ENCODE measurements around the gene PRKG1.
"Not testable (repeated sequence)": the region's sequence is repeated elsewhere in the genome, so short reads cannot be mapped to it uniquely, and the experiment has no call there.

PRKG1 gene

DNA sequence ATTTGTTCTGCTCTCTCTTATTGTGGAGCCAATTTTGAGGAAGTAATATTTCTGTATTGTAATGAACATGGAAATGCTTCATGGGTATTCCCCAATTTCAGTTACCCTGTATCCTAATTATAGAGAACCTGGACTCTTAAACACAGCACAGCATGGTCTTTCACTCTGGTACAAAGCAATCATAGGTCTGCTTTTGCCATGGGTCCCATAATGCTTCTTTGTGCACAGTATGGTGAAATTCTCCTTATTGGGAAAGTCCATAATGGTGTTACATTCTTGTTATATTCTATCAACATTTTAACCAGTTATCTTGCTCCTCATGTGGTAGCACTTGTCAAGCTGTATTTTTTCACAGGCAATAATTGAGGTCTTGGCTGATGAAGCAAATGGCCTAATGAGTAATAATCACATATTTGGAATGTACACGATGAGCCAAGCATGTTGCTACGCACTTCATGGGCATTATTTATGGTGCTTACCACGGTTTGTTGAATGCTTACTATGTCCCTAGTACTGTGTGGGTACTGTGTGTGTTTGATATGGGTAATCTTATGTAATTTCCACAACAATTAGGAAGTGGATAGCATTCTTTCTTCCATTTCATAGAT lies 42.9 kb downstream of the PRKG1 start:
- no peak for DNase-seq (ENCODE audit: low read depth)

DNA sequence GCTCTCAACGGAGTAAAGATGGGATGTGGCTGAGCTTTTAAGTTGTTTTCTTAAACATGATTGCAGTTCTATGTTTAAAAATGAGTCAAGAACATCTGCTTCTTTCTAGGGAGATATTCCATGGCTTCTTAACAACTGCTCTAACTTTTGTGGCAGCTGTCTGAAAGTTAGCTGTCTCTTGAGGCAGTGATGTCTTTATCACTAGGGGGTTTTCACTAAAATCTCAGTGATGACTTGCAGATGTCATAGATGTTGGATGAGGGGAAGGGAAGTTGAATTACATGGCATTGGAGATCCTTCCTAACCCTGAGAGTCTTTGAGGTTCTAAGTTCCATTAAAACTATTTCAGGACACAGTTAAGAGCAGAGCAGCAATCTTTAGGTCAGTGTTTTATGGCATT lies 43.5 kb downstream of the PRKG1 start:
- no peak for DNase-seq (ENCODE audit: low read depth)

DNA sequence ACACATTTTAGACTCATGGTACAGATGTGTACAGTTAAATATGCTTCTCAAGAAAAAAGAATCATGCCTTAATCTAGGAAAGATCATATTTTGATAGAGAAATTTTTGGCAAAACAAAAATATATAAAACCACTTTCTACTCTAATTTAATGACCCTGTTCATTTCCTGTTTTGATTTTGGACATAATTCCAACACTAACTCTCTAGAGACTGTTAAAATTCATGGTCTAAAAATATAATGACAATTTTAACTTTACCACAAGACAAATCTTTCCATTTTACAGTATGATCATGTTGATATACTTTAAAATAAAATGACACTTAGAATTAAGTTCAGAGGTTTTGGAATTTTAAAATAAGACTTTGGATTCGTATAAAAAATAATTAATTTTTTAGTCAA lies 45.2 kb downstream of the PRKG1 start:
- no peak for DNase-seq (ENCODE audit: low read depth)

DNA sequence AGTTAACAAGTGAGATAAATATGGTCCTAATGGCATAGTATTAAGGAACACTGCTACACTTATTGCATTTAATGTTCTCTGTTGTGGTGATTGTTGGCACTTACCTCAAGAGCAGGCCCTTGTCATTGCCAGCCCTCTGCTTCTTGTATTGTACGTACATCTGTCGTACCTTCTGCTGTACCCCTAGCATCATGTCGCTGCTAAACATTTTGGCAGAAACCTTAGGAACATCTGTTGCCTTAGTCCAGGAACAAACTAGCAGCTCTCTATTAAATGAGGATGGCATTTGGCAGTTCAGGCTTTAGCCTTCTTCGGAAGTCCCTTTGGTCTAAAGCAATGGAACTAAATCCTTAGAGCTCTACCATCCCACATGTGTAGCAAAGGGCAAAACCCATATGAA lies 47.6 kb downstream of the PRKG1 start:
- DNase-seq (ENCODE audit: low read depth) = no peak

DNA sequence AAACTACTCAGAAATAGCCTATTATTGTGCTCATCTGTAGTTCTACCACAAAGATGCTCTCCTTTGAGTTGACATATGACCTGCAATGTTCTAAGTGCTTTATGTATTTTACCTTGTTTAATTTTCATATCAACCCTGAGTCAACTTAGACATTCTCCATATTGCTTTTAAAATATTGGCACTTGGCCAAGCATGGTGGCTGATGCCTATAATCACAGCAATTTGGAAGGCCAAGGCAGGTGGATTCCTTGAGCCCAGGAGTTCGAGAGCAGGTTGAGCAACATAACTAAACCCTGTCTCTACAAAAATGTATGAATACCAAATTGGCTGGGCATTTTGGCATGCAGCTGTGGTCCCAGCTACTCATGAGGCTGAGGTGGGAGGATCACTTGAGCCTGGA lies 50.6 kb downstream of the PRKG1 start:
- DNase-seq (ENCODE audit: low read depth) = no peak

DNA sequence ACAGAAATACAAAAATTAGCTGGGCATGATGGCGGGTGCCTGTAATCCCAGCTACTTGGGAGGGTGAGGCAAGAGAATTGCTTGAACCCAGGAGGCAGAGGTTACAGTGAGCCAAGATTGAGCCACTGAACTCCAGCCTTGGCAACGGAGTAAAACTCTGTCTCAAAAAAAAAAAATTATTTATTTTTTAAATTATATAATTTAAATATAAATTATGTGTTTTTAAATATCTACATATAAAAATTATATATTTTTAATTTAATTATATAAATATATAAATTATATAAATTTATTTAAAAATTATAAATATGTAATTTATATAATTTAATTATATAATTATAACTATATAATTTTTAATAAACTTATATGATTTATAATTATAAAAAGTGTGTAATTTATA lies 51.2 kb downstream of the PRKG1 start:
- no peak for DNase-seq (ENCODE audit: low read depth)

DNA sequence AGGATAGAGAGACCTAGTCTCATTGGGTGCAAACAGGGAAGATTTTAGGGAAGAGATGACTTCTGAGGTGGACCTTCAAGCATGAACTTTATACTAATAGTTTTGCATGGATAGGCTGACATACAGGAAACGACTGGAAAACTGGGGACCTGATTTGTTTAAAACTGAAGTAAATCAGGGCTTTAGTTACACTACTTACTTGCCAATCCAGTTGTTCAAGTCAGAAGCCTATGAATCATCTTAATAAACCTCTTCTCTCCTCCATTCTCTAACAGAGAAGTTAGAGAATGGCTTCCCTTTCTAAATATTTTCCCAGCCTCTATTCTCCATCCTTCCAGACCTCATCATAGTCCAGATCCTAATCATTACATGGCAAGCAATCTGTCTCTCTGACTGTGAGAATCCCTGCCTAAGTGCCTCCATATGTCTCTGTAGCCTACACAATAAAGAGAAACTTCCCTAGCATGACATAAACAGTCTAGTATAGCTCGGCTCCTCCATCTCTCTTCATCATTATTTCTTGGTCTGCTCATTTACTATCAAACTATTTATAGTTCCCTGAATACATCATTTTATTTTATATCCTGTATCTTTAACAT lies 55.8 kb downstream of the PRKG1 start:
- DNase-seq (ENCODE audit: low read depth) = no peak

DNA sequence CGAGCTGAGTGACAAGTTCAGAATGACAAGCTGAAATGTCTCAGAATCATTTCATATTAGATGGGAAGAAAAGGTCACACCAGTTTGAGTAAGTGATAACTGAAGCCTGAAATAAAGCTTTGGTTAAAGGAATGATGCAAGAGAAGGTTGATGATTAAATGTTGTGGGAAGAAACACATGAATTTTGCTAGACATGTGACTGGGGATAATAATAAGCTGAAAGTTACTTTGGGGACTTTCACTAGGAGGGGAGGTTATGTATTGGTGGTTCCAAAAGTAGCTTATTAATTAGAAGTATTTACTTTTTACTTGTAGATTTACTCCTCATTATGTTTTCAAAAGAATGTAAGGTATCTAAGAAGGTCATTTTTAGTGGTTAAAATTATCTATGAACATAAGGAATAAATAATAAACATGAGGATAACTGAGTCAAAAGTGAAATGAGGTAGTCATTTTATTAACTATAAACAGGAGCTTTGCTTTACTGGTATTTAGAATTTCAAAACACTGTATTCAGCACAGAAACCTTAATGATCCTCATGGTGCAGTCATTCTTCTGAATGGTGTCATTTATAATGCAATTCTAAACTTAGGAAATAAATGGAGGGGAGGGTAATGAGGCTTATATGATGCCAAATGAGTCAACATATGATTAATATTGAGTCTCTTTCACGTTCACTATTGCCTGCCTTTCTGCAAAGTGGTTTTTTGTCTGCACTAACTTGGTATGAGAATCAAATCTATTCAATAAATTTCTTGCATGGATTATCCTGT lies 63.7 kb downstream of the PRKG1 start:
- no peak for DNase-seq (ENCODE audit: low read depth)

DNA sequence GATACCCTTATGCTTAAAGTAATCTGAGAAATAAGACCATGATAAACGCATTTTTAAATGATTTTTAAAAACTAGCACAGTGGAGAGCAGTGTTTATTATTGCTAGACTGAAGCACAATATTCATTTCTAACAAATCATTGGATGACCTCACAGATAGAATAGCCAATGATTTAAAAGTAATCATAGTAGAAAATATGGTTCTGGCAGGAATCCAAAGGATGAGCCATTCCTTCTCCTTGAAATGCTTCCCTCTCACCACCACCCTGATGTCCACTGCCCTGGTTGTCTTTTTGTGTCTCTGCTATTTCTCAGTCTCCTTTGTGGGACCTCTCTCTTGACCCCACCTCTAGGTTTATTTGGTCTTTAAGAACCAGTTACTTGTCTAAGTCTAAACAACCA lies 64.9 kb downstream of the PRKG1 start:
- DNase-seq (ENCODE audit: low read depth) = no peak

DNA sequence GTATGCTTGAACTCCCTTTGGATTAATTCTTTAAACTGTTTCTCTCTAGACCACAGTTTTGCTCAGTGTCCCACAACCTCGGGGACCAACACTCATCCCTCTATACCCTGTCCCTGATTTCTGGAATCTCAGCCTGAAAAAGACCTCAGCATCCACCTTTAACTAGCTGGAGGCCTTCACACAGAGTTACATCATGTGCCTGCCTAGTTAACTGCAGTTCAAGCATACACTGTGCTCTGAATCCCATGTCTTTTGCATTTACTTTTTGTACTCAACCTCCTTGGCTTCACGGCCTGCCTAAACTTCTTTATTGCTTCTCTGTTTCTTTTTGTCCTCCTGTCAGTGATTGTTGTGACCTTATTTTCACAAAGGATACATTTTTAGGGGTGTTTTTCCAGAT lies 66.7 kb downstream of the PRKG1 start:
- no peak for DNase-seq (ENCODE audit: low read depth)

DNA sequence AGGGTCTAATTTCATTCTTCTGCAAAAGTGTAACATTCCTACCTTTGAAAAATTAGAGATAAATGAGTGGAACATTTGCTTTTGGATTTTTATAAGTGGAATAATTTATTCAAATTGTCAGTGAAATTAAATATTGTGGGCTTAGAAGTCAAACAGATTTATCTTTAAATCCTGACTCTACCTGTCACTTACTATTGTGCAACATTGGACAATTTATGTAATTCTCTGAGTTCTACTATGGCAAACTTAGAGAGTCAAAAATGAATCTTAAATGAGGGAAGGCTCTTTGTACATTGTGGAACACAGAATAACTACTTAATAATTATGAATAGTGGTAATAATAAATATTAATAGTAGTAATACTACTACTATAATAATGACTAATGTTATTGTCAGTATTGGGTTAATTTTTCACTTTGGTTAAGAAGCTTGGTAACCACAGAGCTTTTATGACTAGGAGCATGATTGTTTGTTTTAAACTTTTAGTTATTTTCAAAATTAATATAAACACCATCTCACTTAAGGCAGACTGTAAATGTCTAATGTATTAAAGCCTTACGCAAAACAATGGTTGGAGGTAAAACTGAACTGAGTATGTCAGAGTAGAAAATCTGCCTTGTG lies 70.0 kb downstream of the PRKG1 start:
- DNase-seq (ENCODE audit: low read depth) = no peak

DNA sequence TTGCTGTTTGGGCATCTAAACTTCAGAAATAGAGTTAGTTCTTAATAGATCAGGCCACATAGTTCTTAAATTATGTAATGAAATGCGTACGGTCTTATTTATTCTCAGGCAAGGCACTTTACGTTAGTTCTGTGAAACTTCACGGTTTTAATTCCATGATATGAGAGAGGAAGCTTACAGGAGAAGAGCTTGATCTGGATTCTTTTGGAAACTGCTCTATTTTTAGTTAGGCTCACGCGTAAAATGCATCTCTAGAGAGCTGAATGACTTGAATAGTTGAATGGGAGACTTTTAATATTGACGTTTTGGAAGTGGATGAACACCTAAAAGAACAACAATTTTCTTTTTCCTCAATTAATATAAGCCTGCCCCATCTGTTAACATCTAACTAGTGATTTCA lies 71.1 kb downstream of the PRKG1 start:
- no peak for DNase-seq (ENCODE audit: low read depth)

DNA sequence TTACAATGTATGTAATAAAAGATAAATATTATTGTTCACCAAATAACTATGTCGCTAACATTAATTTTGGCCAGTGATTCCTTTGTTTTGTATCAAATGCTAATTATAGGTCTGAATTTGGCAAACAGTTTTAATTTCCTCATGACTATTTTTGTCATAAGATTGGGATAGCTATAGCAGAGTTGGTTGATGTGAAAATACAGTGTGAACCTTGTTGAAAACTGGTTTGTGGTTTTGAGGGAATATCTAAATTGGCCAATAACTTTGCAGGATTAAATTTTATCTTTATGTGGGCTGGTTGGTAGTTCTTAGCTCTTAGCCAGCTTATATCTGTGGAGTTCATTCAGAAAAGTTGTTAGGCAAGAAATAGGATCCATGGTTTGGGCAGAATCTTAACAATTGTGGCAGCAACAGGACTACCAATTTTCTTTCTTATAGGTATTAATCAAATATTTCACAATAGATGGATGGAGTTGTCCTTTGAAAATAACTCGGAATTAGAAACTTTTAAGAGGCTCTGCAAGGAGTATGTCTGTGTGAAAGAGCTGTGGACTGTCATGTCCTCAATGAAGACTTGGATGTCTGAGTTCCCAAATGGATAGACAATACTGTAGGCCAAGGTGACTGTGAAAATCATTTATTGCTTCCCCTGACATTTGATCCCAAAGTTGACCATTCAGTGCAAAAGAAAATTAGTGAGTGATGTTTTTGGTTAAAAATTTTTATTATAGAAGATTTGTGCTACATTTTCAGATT lies 73.5 kb downstream of the PRKG1 start:
- DNase-seq (ENCODE audit: low read depth) = no peak

DNA sequence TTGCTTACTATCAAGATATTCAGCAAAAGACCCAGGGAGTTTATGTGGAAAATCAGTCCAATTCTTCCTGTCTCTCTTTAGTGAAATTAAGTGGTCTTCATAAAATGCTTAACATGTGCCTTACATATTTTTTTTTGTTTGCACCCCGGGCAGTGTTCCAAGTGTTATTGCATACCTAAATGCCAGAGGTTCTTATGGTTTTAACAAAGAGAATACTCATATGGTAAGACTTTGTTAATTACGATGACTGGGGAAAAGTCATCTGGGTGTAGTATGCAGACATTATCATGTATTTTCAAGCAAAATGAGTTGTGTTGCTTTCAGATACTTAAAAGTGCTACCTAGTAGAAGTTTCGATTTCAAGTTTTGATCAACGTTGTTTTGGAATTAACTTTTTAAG lies 82.6 kb downstream of the PRKG1 start:
- no peak for DNase-seq (ENCODE audit: low read depth)

DNA sequence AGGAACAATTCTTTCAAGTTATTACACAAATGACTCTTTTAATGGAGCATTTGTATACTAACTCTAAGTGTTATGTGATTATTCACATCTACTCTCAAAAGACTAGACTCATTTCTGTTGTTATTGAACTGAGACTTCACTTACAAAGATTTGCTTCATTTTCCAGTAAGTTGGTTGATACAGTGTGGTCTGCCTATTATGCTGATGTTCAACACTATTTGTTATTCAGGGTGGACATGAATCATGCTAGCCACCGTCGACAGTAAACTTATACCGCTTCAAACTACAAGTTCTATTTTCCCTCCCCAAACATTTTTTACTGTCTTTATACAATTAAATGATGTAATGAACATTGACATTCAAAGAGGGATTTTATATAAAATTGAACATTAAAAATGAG lies 84.5 kb downstream of the PRKG1 start:
- DNase-seq (ENCODE audit: low read depth) = no peak

DNA sequence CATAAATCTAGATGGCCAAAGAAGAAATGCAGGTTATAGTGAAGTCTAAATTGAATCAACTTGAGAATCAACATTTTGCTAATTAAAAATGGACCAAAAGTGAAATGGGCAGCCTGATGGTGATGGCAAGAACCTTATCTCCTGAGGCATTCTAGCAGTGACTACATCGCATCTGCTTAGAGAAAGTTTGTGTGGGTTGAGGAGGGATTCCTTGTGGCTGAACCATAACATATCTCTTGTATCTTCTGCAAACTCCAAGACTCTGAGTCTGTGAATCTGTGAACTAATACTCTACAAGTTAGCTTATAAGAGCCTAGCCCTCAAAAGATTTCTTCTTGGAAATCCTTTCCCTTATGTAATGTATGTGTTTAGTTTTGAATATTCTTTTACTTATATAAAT lies 85.6 kb downstream of the PRKG1 start:
- DNase-seq (ENCODE audit: low read depth) = no peak

DNA sequence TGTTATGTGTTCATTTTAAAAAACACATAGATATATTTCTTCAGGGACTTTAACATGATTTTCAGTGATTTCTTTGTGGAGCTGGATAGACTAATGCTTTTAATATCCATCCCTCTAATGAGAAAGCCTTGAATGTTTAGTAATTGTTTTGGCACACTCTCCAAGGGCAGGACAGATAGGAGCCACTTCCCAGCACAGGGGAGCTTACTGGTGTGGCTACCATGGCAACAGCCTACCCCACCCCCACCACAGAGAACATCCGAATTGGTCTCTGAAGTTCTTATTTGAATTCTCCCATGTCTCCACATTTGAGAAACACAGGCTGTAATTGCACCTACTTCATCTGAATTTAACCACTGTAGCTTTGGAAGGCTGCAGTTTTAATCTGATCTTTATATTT lies 87.7 kb downstream of the PRKG1 start:
- DNase-seq (ENCODE audit: low read depth) = no peak

DNA sequence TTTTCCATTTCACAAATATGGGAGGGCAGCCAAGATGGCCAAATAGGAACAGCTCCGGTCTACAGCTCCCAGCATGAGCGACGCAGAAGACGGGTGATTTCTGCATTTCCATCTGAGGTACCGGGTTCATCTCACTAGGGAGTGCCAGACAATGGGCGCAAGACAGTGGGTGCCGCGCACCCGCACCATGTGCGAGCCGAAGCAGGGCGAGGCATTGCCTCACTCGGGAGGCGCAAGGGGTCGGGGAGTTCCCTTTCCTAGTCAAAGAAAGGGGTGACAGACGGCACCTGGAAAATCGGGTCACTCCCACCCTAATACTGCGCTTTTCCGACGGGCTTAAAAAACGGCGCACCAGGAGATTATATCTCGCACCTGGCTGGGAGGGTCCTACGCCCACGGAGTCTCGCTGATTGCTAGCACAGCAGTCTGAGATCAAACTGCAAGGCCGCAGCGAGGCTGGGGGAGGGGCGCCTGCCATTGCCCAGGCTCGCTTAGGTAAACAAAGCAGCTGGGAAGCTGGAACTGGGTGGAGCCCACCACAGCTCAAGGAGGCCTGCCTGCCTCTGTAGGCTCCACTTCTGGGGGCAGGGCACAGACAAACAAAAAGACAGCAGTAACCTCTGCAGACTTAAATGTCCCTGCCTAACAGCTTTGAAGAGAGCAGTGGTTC lies 89.2 kb downstream of the PRKG1 start:
- DNase-seq (ENCODE audit: low read depth) = not testable (repeated sequence)

DNA sequence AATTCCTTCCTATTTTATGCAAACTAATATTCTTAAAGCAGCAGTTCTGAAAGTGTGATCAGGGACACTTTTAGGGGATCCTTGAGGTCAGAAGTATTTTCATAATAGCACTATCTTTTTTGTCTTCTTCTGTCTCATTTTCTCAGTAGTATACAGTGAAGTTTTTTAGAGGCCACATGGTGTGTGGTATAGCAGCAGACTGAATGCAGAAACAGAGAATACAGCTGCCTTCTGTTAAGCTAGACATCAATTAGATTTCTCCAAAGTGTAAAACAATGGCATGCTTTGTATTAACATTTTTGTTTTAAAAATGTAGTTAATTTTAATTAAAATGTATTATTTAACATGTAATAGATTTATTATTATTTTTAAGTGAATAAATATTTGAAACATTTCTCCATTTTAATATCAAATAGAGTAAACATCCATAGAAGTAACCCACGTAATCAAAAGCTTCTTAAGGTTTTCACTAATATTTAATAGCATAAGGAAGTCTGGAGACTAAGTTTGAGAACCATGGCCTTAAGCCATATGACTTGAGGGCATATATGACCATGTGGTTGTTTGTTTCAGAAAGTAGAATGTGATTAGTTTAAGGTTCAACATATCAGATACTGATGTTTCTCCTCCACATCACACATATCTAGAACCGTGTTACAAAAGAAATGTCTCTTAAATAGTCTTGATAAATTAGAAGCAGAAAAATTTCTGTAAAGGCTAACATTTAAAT lies 94.0 kb downstream of the PRKG1 start:
- no peak for DNase-seq (ENCODE audit: low read depth)

DNA sequence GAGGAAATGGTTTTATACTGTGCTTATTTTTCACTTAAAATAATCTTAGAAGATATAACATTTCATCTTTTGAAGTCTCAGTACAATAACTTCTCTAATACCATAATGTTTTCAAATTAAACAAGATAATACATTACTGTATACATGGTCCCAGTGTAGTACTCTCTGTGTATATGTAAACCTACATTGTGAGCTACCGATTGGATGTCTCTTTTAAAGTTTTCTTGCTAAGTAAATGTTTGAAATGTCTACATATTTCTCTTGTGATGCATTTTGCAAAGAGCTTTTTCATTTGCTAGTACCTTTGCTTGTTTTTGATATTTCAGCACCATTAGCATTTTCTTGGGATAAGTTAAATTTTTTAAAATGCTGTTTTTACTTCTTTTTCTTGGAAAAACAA lies 94.8 kb downstream of the PRKG1 start:
- no peak for DNase-seq (ENCODE audit: low read depth)

DNA sequence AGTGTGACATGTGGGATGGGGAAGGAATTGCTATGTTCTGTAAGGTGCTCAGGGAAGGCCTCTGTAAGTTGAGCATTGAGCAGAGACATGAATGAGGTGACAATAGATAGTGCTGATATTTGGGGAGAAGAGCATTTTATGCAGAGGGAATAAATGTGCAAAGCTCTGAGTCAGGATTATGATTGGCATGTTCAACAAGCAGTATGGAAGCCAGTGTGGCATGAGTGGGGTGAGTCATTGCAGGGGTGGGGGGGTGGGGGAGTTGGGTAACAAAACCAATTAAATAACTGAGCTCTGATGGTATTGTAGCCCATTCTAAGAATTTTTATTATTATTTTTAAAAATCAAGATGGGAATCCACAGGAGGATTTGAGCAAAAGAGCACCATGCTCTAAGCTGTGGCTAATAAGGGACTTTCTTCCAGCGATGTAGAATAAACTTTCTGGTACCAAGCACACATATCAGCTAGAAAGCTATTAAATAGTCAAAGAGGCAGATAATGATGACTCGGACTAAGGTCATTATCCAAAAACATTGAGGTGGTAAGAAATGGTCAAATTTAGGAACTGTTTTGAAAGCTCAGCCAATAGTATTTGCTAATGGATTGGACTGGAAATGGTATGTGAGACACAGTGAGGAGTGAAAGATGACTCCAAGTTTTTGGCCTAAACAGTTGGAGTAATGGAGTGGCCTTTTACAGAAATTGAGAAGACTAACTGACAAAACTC lies 96.4 kb downstream of the PRKG1 start:
- DNase-seq (ENCODE audit: low read depth) = no peak
